K562 (cell line): ENCODE results near the gene MAD1L1. TPM values are rescaled to one million over a fixed set of nuclear protein-coding genes. Genes with fewer than 3 reads are reported as not detected.

Source experiments
- BHLHE40 ChIP-seq: IDR thresholded peaks from 2 replicates; pipeline ENCODE4 v1.6.1; 2011; ENCODE audit warnings: low read length, improper control_type of control experiment
- BRCA1 ChIP-seq, 2 experiments: fragments of 450-650 bp in 1 of 2; sonication (generic) in 1 of 2; formaldehyde crosslinking in 1 of 2; IDR thresholded peaks; 2 replicates each; pipeline versions ENCODE4 v1.5.0 to v1.6.1; 2017 to 2020; ENCODE audit warnings: mild to moderate bottlenecking in 1 of 2, missing genetic modification reagents in 1 of 2
- DIDO1 ChIP-seq: fragments of 450-650 bp; IDR thresholded peaks from 2 replicates; pipeline ENCODE4 v1.6.1; 2016; ENCODE audit warnings: low read depth, missing biosample characterization, missing genetic modification characterization
- ELF1 ChIP-seq: fragments of 200-800 bp; sonication (Bioruptor generic); IDR thresholded peaks from 2 replicates; pipeline ENCODE4 v1.6.1; 2016; ENCODE audit warnings: missing genetic modification characterization, missing compliant biosample characterization
- FOXJ3 ChIP-seq: sonication (generic); formaldehyde crosslinking; IDR thresholded peaks from 2 replicates; pipeline ENCODE4 v1.4.0; 2020; ENCODE audit warnings: mild to moderate bottlenecking, missing genetic modification reagents
- FOXK2 ChIP-seq, 2 experiments: fragments of 450-650 bp; IDR thresholded peaks in 1 of 2; conservative IDR thresholded peaks in 1 of 2; 2 replicates each; pipeline ENCODE4 v1.6.1; 2016; ENCODE audit warnings: low read depth in 2 of 2, mild to moderate bottlenecking in 1 of 2
- GATA2 ChIP-seq: sonication (generic); formaldehyde crosslinking; IDR thresholded peaks from 2 replicates; pipeline ENCODE4 v1.4.0; 2020; ENCODE audit warnings: mild to moderate bottlenecking, missing genetic modification reagents
- GTF2E2 ChIP-seq: fragments of 200-800 bp; sonication (Bioruptor generic); IDR thresholded peaks from 2 replicates; pipeline ENCODE4 v1.6.1; 2016; ENCODE audit warnings: missing genetic modification characterization, missing compliant biosample characterization
- HSF4 ChIP-seq: fragments of 250-450 bp; sonication (Bioruptor Pico); IDR thresholded peaks from 2 replicates; pipeline ENCODE4 v2.1.2; 2022; ENCODE audit warnings: mild to moderate bottlenecking, moderate library complexity, borderline replicate concordance
- IRF2 ChIP-seq: sonication (generic); formaldehyde crosslinking; IDR thresholded peaks from 2 replicates; pipeline ENCODE4 v1.8.1; 2022; ENCODE audit warnings: mild to moderate bottlenecking, missing genetic modification reagents
- KHSRP ChIP-seq: fragments of 450-650 bp; IDR thresholded peaks from 2 replicates; pipeline ENCODE4 v1.6.1; 2017
- NFIC ChIP-seq: fragments of 450-650 bp; IDR thresholded peaks from 2 replicates; pipeline ENCODE4 v1.6.1; 2017; ENCODE audit warnings: mild to moderate bottlenecking, inconsistent platforms
- NONO ChIP-seq, 2 experiments: fragments of 200-400 bp in 1 of 2; fragments of 450-650 bp in 1 of 2; formaldehyde crosslinking in 1 of 2; IDR thresholded peaks; 2 replicates each; pipeline ENCODE4 v1.6.1; 2017; ENCODE audit warnings: low read depth in 2 of 2, mild to moderate bottlenecking in 2 of 2, moderate library complexity in 2 of 2, low read length in 1 of 2
- OTX1 ChIP-seq: fragments of 450-650 bp; formaldehyde crosslinking; IDR thresholded peaks from 2 replicates; pipeline ENCODE4 v1.4.0; 2022; ENCODE audit warnings: mild to moderate bottlenecking
- RBM15 ChIP-seq: fragments of 200-400 bp; formaldehyde crosslinking; IDR thresholded peaks from 2 replicates; pipeline ENCODE4 v1.6.1; 2018; ENCODE audit warnings: mild to moderate bottlenecking, low read length, moderate library complexity; ENCODE audit not compliant: insufficient read depth
- SIRT6 ChIP-seq: IDR thresholded peaks from one replicate; pipeline ENCODE4 v1.6.1; 2012; ENCODE audit warnings: low read depth, mild to moderate bottlenecking, control low read depth, inconsistent platforms, low read length, moderate library complexity
- SRSF3 ChIP-seq: fragments of 200-400 bp; formaldehyde crosslinking; IDR thresholded peaks from 2 replicates; pipeline ENCODE4 v1.6.1; 2016; ENCODE audit warnings: mild to moderate bottlenecking, low read length, moderate library complexity; ENCODE audit not compliant: insufficient read depth
- XRCC5 ChIP-seq: fragments of 200-400 bp; formaldehyde crosslinking; IDR thresholded peaks from 2 replicates; pipeline ENCODE4 v1.6.1; 2017; ENCODE audit warnings: low read depth, mild to moderate bottlenecking, low read length
- ZC3H8 ChIP-seq: fragments of 450-650 bp; IDR thresholded peaks from 2 replicates; pipeline ENCODE4 v1.6.1; 2017
- ZNF507 ChIP-seq: conservative IDR thresholded peaks from 2 replicates; pipeline ENCODE4 v1.6.1; 2017; ENCODE audit warnings: missing genetic modification characterization, missing compliant biosample characterization
- polyA plus RNA-seq, 8 experiments: library from polyadenylated mRNA; depleted of rRNA in 4 of 8; stranded (reverse) in 5 of 8; unstranded in 3 of 8; fragments of >200 nt; fragmentation: Nextera tagmentation in 2 of 8; fragmentation: Illumina TruSeq in 1 of 8; extraction: Ambion mirVana in 2 of 8; extraction: Trizol in 1 of 8; gene quantifications; 2 replicates each; pipeline versions ENCODE4 v1.2.1 to v1.2.3, GENCODE V29; 2011 to 2014; ENCODE audit warnings: inconsistent platforms in 1 of 8, missing spikeins in 1 of 8
- total RNA-seq, 7 experiments: library from RNA; depleted of rRNA in 6 of 7; stranded (reverse); fragments of >200 nt in 6 of 7; fragmentation: Illumina TruSeq in 2 of 7; extraction: Trizol in 2 of 7; gene quantifications; 2 replicates each; pipeline versions ENCODE4 v1.2.1 to v1.2.3, GENCODE V29; 2011 to 2021; ENCODE audit warnings: low replicate concordance in 1 of 7
- TF ChIP-seq, protein P1 (sequence below): fragments of 450-650 bp; IDR thresholded peaks from 2 replicates; pipeline ENCODE4 v1.6.1; 2016; ENCODE audit warnings: low read depth
- TF ChIP-seq, protein P2 (sequence below): fragments of 250-450 bp; sonication (Bioruptor Pico); IDR thresholded peaks from 2 replicates; pipeline ENCODE4 v1.8.0; 2022; ENCODE audit warnings: moderate library complexity, mild to moderate bottlenecking, inconsistent platforms

The MAD1L1 gene
- total and polyA plus RNA-seq, 9 of the 15 experiments (the other 6 are each of a cell fraction or from before 2014, with no cell fraction given): 1.7 to 89.7 (median 18.0) TPM

DNA sequence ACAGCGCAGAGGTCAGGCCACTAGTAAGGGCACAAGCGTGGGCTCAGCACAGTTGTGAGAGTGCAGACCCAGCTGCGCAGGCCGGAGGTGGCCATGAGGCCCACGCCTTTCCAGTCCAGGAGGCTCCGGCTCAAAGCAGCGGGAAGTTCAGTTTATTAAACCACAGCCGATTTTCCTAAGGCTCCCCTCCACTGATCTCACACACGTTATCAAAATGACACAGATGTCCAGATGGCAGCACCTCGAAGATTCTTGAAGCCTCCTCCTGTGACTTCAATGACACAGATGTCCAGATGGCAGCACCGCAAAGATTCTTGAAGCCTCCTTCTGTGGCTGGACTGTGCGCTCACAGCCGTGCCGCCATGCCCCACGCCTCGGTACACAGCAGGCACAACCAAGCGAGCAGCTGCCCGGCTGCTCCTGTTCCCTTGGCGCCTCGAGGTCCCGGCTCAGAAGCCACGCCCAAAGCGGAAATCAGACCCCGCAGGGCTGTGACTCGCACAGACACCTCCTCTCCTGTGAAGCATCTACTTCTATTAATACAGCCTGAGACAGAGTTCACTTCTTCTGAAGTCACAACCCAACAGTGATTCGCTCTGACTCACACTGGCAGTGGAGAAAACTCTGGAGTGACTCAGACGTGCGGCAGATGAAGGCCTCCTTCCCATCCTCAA, 122.7 kb downstream of the MAD1L1 start (continued):
- TF ChIP-seq FOXK2 (conservative IDR thresholded peaks at IDR 0.05 in 1 of 2, IDR thresholded peaks at IDR 0.05 in 1 of 2; ENCODE audit: low read depth in 2 of 2) (no peak), DIDO1 (tag) (no peak), NFIC (peak; percentile 85), ZC3H8 (no peak), GATA2 (CRISPR knock-in tag) (peak; percentile 72; the same call in 1 of the 2 replicates), ELF1 (tag) (peak; percentile 42; the same call in 1 of the 2 replicates), ZNF507 (tag) (no peak), XRCC5 (no peak), NONO (IDR thresholded peaks at IDR 0.05; ENCODE audit: low read depth in 2 of 2, low read length in 1 of 2) (no peak), HSF4 (CRISPR knock-in tag) (no peak), RBM15 (no peak), IRF2 (CRISPR knock-in tag) (no peak), BHLHE40 (peak; percentile 52; the same call in 1 of the 2 replicates), SRSF3 (no peak), GTF2E2 (tag) (no peak), BRCA1 (IDR thresholded peaks at IDR 0.05) (no peak), BRCA1 (CRISPR knock-in tag; IDR thresholded peaks at IDR 0.05) (no peak), OTX1 (no peak), FOXJ3 (CRISPR knock-in tag) (no peak), SIRT6 (no peak), KHSRP (peak; percentile 29; the same call in 1 of the 2 replicates)
- TF ChIP-seq, protein P1, sequence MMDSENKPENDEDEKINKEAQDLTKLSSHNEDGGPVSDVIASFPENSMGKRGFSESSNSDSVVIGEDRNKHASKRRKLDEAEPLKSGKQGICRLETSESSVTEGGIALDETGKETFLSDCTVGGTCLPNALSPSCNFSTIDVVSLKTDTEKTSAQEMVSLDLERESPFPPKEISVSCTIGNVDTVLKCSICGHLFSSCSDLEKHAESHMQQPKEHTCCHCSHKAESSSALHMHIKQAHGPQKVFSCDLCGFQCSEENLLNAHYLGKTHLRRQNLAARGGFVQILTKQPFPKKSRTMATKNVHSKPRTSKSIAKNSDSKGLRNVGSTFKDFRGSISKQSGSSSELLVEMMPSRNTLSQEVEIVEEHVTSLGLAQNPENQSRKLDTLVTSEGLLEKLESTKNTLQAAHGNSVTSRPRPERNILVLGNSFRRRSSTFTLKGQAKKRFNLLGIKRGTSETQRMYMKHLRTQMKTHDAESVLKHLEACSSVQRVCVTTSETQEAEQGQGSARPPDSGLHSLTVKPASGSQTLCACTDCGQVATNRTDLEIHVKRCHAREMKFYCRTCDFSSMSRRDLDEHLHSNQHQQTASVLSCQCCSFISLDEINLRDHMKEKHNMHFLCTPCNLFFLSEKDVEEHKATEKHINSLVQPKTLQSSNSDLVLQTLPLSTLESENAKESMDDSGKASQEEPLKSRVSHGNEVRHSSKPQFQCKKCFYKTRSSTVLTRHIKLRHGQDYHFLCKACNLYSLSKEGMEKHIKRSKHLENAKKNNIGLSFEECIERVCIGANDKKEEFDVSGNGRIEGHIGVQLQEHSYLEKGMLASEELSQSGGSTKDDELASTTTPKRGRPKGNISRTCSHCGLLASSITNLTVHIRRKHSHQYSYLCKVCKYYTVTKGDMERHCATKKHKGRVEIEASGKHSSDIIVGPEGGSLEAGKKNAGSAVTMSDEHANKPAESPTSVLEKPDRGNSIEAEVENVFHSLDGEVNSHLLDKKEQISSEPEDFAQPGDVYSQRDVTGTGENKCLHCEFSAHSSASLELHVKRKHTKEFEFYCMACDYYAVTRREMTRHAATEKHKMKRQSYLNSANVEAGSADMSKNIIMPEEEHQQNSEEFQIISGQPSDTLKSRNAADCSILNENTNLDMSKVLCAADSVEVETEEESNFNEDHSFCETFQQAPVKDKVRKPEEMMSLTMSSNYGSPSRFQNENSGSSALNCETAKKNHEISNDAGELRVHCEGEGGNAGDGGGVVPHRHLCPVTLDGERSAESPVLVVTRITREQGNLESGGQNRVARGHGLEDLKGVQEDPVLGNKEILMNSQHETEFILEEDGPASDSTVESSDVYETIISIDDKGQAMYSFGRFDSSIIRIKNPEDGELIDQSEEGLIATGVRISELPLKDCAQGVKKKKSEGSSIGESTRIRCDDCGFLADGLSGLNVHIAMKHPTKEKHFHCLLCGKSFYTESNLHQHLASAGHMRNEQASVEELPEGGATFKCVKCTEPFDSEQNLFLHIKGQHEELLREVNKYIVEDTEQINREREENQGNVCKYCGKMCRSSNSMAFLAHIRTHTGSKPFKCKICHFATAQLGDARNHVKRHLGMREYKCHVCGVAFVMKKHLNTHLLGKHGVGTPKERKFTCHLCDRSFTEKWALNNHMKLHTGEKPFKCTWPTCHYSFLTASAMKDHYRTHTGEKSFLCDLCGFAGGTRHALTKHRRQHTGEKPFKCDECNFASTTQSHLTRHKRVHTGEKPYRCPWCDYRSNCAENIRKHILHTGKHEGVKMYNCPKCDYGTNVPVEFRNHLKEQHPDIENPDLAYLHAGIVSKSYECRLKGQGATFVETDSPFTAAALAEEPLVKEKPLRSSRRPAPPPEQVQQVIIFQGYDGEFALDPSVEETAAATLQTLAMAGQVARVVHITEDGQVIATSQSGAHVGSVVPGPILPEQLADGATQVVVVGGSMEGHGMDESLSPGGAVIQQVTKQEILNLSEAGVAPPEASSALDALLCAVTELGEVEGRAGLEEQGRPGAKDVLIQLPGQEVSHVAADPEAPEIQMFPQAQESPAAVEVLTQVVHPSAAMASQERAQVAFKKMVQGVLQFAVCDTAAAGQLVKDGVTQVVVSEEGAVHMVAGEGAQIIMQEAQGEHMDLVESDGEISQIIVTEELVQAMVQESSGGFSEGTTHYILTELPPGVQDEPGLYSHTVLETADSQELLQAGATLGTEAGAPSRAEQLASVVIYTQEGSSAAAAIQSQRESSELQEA: no peak
- TF ChIP-seq, protein P2, sequence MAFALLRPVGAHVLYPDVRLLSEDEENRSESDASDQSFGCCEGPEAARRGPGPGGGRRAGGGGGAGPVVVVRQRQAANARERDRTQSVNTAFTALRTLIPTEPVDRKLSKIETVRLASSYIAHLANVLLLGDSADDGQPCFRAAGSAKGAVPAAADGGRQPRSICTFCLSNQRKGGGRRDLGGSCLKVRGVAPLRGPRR (CRISPR knock-in tag): no peak
